ENCODE data around the gene HAUS8. TPM values are rescaled to one million over a fixed set of nuclear protein-coding genes. Genes with fewer than 3 reads are reported as not detected.
"Not testable (repeated sequence)": the region's sequence is repeated elsewhere in the genome, so short reads cannot be mapped to it uniquely, and the experiment has no call there.

HAUS8 gene
- total RNA-seq, 1 donor from 2014 or later, result 8.1 TPM

DNA sequence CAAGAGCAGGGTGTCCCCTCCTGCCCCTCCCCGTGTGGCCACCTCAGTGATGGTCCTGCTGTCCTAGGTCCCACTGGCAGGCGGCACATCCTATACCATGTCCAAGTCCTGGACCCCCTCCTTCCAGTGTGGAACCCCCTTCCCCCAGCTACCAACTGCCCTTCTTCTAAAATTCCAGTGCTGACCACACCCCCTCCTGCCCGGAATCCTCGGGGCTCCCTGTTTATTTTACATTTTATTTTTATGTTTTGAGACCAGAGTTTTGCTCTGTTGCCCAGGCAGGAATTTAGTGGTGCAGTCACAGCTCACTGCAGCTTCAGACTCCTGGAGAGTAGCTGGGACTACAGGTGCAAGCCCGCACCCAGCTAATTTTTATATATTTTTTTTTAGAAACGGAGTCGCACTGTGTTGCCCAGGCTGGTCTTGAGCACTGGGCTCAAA lies 47.7 kb downstream of the HAUS8 start:
- ATAC-seq (no peak), DNase-seq (no peak)
- Histone ChIP-seq H3K9me3 (no peaks in the 10 kb centered on the region), H3K4me3 (no peak overlapping the region), H3K36me3 (no peaks in the 10 kb centered on the region), H3K4me1 (peaks cover 10% of the 10 kb centered on the region), H3K27me3 (peaks cover 13% of the 10 kb centered on the region), H3K27ac (no peak overlapping the region)
- TF ChIP-seq, protein P1, sequence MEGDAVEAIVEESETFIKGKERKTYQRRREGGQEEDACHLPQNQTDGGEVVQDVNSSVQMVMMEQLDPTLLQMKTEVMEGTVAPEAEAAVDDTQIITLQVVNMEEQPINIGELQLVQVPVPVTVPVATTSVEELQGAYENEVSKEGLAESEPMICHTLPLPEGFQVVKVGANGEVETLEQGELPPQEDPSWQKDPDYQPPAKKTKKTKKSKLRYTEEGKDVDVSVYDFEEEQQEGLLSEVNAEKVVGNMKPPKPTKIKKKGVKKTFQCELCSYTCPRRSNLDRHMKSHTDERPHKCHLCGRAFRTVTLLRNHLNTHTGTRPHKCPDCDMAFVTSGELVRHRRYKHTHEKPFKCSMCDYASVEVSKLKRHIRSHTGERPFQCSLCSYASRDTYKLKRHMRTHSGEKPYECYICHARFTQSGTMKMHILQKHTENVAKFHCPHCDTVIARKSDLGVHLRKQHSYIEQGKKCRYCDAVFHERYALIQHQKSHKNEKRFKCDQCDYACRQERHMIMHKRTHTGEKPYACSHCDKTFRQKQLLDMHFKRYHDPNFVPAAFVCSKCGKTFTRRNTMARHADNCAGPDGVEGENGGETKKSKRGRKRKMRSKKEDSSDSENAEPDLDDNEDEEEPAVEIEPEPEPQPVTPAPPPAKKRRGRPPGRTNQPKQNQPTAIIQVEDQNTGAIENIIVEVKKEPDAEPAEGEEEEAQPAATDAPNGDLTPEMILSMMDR (IDR thresholded peaks at IDR 0.05), result no peak
- intact Hi-C loops (cut with DNase I), result no loop called here

DNA sequence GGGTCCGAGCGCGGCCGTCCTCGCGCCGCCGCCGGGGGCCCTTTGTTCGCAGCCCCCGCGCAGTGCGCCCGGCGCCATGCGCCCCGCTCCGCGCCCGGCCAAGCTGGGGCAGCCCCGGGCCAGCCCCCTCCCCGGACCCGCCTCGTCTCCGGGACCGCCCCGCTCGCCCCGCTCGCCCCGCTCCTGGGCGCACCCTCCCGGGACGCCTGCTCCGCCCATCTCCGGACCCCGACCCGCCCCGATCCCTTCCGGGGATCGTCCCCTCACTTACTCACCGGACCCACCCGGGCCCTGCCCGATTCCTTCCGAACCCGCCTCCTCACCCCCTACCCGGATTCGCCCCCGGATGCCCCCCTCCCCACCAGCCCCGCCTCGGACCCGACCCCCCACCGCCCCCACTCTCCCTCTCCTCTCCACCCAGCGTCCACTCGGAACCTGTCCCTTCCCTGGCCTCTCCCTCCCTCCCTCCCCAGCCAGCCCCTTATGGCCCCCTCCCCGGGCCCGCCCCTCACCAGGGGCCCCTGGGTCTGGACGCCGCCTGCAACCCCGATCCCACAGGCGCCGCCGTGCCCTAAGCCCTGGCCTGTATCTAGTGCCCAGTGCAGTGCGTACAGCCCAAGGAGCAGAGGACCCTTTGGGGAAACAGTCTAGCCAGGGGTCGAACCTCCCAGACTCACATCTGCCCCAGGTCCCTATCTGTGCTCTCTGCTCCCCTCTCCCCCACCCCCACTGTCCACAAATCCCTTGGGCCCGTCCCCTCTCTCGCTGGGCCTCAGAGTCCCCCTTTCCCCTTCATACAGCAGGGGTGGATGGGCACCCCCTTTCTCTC lies 48.3 kb downstream of the HAUS8 start, which contains the start of gene CPAMD8:
TSS of gene CPAMD8 (minus strand) at position 105 of the 829 bp plus-strand sequence. CDS start 168 bp downstream, outside the sequence.
- peak within 1 kb of the TSS; percentile 51 for H3K4me3 ChIP-seq
- intact Hi-C loops (cut with DNase I), result no loop called here
- peaks cover 16% of the 10 kb centered on the region for H3K4me1 ChIP-seq
- TF ChIP-seq, protein P1 (IDR thresholded peaks at IDR 0.05), result no peak
- peak within 1 kb of the TSS; percentile 42 for H3K27ac ChIP-seq
- ATAC-seq, result peak; percentile 23
- H3K9me3 ChIP-seq, result no peaks in the 10 kb centered on the region
- DNase-seq, result no peak
- peaks cover 13% of the 10 kb centered on the region for H3K27me3 ChIP-seq
- H3K36me3 ChIP-seq, result no peaks in the 10 kb centered on the region

DNA sequence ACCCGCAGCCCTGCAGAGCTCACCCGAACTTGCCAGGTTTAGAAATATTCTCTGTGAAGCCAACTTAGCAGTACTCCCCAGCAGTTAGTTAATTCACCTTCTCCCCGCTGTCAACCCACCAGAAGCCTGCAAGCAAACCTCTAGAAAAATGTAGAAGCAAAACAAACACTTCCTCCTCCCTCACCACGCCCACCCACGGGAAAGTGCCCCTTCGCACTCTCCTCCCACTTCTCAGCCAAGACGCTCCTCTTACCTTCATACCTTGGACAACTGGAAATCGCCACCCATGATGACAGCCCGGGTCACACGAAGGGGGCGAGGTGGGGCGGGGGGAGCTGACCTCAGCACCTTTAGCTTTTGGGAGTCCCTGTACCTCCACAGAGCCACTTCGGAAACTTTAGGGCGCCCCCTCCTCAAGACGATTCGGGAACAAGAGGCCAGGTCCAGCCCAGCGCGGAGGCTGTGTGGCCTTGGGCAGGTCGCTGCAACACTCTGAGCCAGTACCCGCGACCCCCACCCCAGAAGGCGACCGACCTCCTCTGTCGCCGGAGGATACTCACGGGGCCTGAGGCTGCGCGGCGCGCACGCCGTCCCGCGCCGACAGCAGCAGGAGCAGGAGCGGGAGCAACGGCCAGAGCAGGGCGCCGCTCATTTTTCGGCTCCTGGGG lies 49.1 kb downstream of the HAUS8 start:
- H3K4me3 ChIP-seq, result peak overlapping the region; percentile 51
- H3K9me3 ChIP-seq, result no peaks in the 10 kb centered on the region
- H3K36me3 ChIP-seq, result no peaks in the 10 kb centered on the region
- peak; percentile 84 for DNase-seq
- TF ChIP-seq, protein P1 (IDR thresholded peaks at IDR 0.05), result no peak
- peaks cover 24% of the 10 kb centered on the region for H3K4me1 ChIP-seq
- peaks cover 13% of the 10 kb centered on the region for H3K27me3 ChIP-seq
- H3K27ac ChIP-seq, result peak overlapping the region; percentile 42
- peak; percentile 64 for ATAC-seq
- intact Hi-C loops (cut with DNase I), result no loop called here

DNA sequence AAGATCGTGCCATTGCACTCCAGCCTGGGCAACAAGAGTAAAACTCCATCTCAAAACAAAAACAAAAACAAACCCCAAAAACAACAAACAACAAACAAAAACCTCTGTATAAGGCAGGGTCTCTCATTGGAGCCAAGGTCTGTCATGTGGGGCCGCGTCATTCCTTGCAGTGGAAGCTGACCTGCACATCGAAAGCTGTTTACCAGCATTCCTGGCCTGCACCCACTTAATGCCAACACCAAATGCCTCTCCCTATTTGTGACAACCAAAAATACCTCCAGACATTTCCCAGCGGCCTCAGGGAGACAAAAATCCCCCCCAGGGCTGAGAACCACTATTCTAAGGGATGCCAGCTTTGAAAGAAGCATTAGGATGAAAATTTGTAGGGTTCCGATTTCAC lies 49.9 kb downstream of the HAUS8 start:
- TF ChIP-seq, protein P1 (IDR thresholded peaks at IDR 0.05), result no peak
- Histone ChIP-seq H3K27ac (peak overlapping the region; percentile 42), H3K4me1 (peaks cover 25% of the 10 kb centered on the region), H3K36me3 (no peaks in the 10 kb centered on the region), H3K27me3 (peaks cover 13% of the 10 kb centered on the region), H3K9me3 (no peaks in the 10 kb centered on the region), H3K4me3 (peak overlapping the region; percentile 51)
- DNase-seq (no peak), ATAC-seq (peak; percentile 26)
- intact Hi-C loops (cut with DNase I), result no loop called here

DNA sequence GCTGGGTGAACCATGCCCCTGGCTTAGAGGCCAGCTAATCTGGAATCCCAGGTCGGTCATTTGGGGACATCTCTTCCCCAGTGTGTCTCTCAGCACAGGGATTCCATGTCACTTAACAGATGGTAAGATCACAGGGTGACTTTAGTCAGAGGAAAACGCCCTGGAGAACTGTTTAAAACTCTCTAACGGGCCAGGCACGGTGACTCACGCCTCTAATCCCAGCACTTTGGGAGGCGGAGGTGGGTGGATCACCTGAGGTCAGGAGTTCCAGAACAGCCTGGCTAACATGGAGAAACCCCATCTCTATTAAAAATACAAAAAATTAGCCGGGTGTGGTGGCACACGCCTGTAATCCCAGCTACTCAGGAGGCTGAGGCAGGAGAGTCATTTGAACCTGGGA lies 50.3 kb downstream of the HAUS8 start:
- H3K9me3 ChIP-seq; H3K4me3 ChIP-seq; intact Hi-C loops (cut with DNase I); ATAC-seq; H3K36me3 ChIP-seq; DNase-seq: not testable (repeated sequence)
- Histone ChIP-seq H3K4me1 (peaks cover 25% of the 10 kb centered on the region), H3K27ac (peak overlapping the region; percentile 42), H3K27me3 (peaks cover 13% of the 10 kb centered on the region)

DNA sequence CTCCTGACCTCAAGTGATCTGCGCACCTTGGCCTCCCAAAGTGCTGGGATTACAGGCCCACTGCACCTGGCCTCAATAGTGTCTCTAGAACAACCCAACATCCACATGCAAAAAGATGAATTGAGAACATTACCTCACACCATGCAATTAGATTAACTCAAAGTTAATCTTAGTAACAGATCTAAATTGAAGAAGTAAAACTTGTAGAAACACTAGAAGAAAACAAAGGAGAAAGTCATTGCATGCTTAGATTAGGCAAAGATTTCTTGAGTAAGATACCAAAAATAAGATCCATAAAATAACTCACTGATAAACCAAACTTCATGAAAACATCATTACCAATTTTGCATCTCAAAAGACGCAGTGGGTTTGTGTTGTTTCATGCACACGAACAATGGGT lies 51.4 kb downstream of the HAUS8 start:
- H3K4me1 ChIP-seq, result peaks cover 25% of the 10 kb centered on the region
- intact Hi-C loops (cut with DNase I), result no loop called here
- TF ChIP-seq, protein P1 (IDR thresholded peaks at IDR 0.05), result no peak
- H3K4me3 ChIP-seq, result no peak overlapping the region
- H3K27me3 ChIP-seq, result peaks cover 13% of the 10 kb centered on the region
- H3K9me3 ChIP-seq, result no peaks in the 10 kb centered on the region
- ATAC-seq (no peak), DNase-seq (no peak)
- H3K36me3 ChIP-seq, result no peaks in the 10 kb centered on the region
- H3K27ac ChIP-seq, result no peak overlapping the region
